Fibroblast of lung (primary cell): ENCODE results near the gene SEPTIN2. TPM values are rescaled to one million over a fixed set of nuclear protein-coding genes. Genes with fewer than 3 reads are reported as not detected.
A peak's percentile ranks its signal among the peaks of the same experiment; 100 is the strongest.
"Not testable (repeated sequence)": the region's sequence is repeated elsewhere in the genome, so short reads cannot be mapped to it uniquely, and the experiment has no call there.

Experiments
- DNase-seq, 2 donors: peaks; one replicate each; pipeline versions ENCODE4 v3.0.0 to v3.0.0-alpha.2; 2010; ENCODE audit warnings: low read depth in 2 of 2
- H2AFZ ChIP-seq: 2 replicates; pipeline ENCODE4 v1.5.1; 2012; ENCODE audit warnings: low read length, control low read depth, inconsistent platforms
- H3K27ac ChIP-seq: 2 replicates; pipeline ENCODE4 v1.5.1; 2011; ENCODE audit warnings: low read length, control low read depth; ENCODE audit not compliant: insufficient read depth
- H3K27me3 ChIP-seq: 2 replicates; pipeline ENCODE4 v1.5.1; 2011; ENCODE audit warnings: mild to moderate bottlenecking, low read length; ENCODE audit not compliant: control insufficient read depth, insufficient read depth
- H3K36me3 ChIP-seq: 2 replicates; pipeline ENCODE4 v1.5.1; 2011; ENCODE audit warnings: low read length; ENCODE audit not compliant: control insufficient read depth, insufficient read depth
- H3K4me1 ChIP-seq: 2 replicates; pipeline ENCODE4 v1.5.1; 2011; ENCODE audit warnings: low read length; ENCODE audit not compliant: control insufficient read depth, insufficient read depth; ENCODE audit errors: extremely low read depth
- H3K4me2 ChIP-seq: 2 replicates; pipeline ENCODE4 v1.5.1; 2011; ENCODE audit warnings: low read length, control low read depth; ENCODE audit not compliant: insufficient read depth; ENCODE audit errors: extremely low read depth
- H3K4me3 ChIP-seq, 4 experiments: fragments of 200-600 bp in 1 of 4; sonication (generic) in 1 of 4; replicated peaks in 1 of 4; 2 replicates each; pipeline ENCODE4 v1.5.1; 2011 to 2016; ENCODE audit warnings: low read length in 4 of 4, low read depth in 3 of 4, mild to moderate bottlenecking in 3 of 4, control low read depth in 2 of 4, inconsistent platforms in 1 of 4, mixed read lengths in 1 of 4; ENCODE audit not compliant: insufficient read depth in 1 of 4; ENCODE audit errors: control extremely low read depth in 1 of 4
- H3K79me2 ChIP-seq: 2 replicates; pipeline ENCODE4 v1.5.1; 2012; ENCODE audit warnings: mild to moderate bottlenecking, low read length, inconsistent platforms; ENCODE audit not compliant: control insufficient read depth, insufficient read depth
- H3K9ac ChIP-seq: 2 replicates; pipeline ENCODE4 v1.5.1; 2011; ENCODE audit warnings: mild to moderate bottlenecking, low read length, control low read depth; ENCODE audit not compliant: insufficient read depth
- H3K9me3 ChIP-seq: 2 replicates; pipeline ENCODE4 v1.5.1; 2012; ENCODE audit warnings: low read depth, low read length; ENCODE audit not compliant: control insufficient read depth, insufficient read depth
- H4K20me1 ChIP-seq: 2 replicates; pipeline ENCODE4 v1.5.1; 2011; ENCODE audit warnings: low read length; ENCODE audit not compliant: control insufficient read depth, insufficient read depth; ENCODE audit errors: extremely low read depth
- CTCF ChIP-seq, 2 donors: IDR thresholded peaks in 1 of 2; conservative IDR thresholded peaks in 1 of 2; 1 replicate in 1 of 2; 2 replicates in 1 of 2; pipeline ENCODE4 v1.5.1; 2011 to 2012; ENCODE audit warnings: low read length in 2 of 2, control low read depth in 1 of 2, inconsistent platforms in 1 of 2, low read depth in 1 of 2, mild to moderate bottlenecking in 1 of 2
- EZH2 ChIP-seq: IDR thresholded peaks from 2 replicates; pipeline ENCODE4 v1.5.1; 2012; ENCODE audit warnings: low read length, control low read depth, mild to moderate bottlenecking; ENCODE audit errors: missing control alignments
- polyA plus RNA-seq, 2 donors: library from polyadenylated mRNA; depleted of rRNA in 1 of 2; stranded (reverse) in 1 of 2; unstranded in 1 of 2; fragments of >200 nt; gene quantifications; 2 replicates each; pipeline ENCODE4 v1.2.1, GENCODE V29; 2011 to 2012; ENCODE audit warnings: missing spikeins in 1 of 2
- total RNA-seq: library from RNA; depleted of rRNA; stranded (reverse); fragments of >200 nt; gene quantifications from 2 replicates; pipeline ENCODE4 v1.2.1, GENCODE V29; 2014

SEPTIN2 gene
- total and polyA plus RNA-seq, 2 donors (not counting 1 experiment from before 2014, with no cell fraction given): 403 to 927 TPM

- H4K20me1 ChIP-seq: no peaks in the 10 kb centered on the region
Observed at GRCh38 chr2:241291977-241292376, 23.7 kb upstream of the SEPTIN2 start.

GRCh38 chr2:241293378-241293797, 22.3 kb upstream of the SEPTIN2 start:
- peak in 1 of 2 donors; percentile 42 for DNase-seq
- H3K4me2 ChIP-seq, H3K9ac ChIP-seq, H3K27ac ChIP-seq, H3K9me3 ChIP-seq, H3K27me3 ChIP-seq, H4K20me1 ChIP-seq, H2AFZ ChIP-seq, H3K36me3 ChIP-seq, H3K4me1 ChIP-seq, H3K4me3 ChIP-seq: not testable (repeated sequence)
- H3K79me2 ChIP-seq: peaks cover 91% of the 10 kb centered on the region

More at GRCh38 chr2:241291977-241292376, 23.7 kb upstream of the SEPTIN2 start:
- H3K27ac ChIP-seq: no peak overlapping the region
- DNase-seq: no peak
- no peak overlapping the region for H3K4me3 ChIP-seq
- H3K27me3 ChIP-seq: no peaks in the 10 kb centered on the region
- H3K4me2 ChIP-seq: no peak overlapping the region
- H2AFZ ChIP-seq: no peak overlapping the region
- H3K36me3 ChIP-seq: peaks cover under 1% of the 10 kb centered on the region
- H3K4me1 ChIP-seq: no peaks in the 10 kb centered on the region
- TF ChIP-seq EZH2 (no peak), CTCF (conservative IDR thresholded peaks at IDR 0.05 in 1 of 2, IDR thresholded peaks at IDR 0.05 in 1 of 2; ENCODE audit: low read depth in 1 of 2, low read length in 2 of 2) (no peak)
- no peak overlapping the region for H3K9ac ChIP-seq
- peaks cover 93% of the 10 kb centered on the region for H3K79me2 ChIP-seq
- H3K9me3 ChIP-seq: no peaks in the 10 kb centered on the region

GRCh38 chr2:241295326-241296095, 20.2 kb upstream of the SEPTIN2 start:
- no peaks in the 10 kb centered on the region for H4K20me1 ChIP-seq

More at GRCh38 chr2:241295326-241296095, 20.2 kb upstream of the SEPTIN2 start:
- peaks cover 94% of the 10 kb centered on the region for H3K79me2 ChIP-seq
- H3K27ac ChIP-seq: no peak overlapping the region
- no peak overlapping the region for H3K9ac ChIP-seq
- no peaks in the 10 kb centered on the region for H3K4me1 ChIP-seq
- no peaks in the 10 kb centered on the region for H3K27me3 ChIP-seq
- H3K36me3 ChIP-seq: peaks cover 1% of the 10 kb centered on the region
- H3K4me2 ChIP-seq: no peak overlapping the region
- H2AFZ ChIP-seq: no peak overlapping the region
- H3K9me3 ChIP-seq: no peaks in the 10 kb centered on the region
- H3K4me3 ChIP-seq: no peak overlapping the region
- no peak for DNase-seq
- no peak for TF ChIP-seq EZH2
- TF ChIP-seq CTCF (conservative IDR thresholded peaks at IDR 0.05 in 1 of 2, IDR thresholded peaks at IDR 0.05 in 1 of 2; ENCODE audit: low read depth in 1 of 2, low read length in 2 of 2): no peak
